GM18858 (cell line): ENCODE measurements around the gene WDR26.

Experiments
- ATAC-seq: cut with Tn5 transposase; IDR thresholded peaks from one replicate; pipeline ENCODE4 v1.9.1; 2021; ENCODE audit not compliant: unreplicated experiment

The WDR26 gene

GRCh38 chr1:224393294-224393693, 41.3 kb downstream of the WDR26 start:
- ATAC-seq: no peak

DNA sequence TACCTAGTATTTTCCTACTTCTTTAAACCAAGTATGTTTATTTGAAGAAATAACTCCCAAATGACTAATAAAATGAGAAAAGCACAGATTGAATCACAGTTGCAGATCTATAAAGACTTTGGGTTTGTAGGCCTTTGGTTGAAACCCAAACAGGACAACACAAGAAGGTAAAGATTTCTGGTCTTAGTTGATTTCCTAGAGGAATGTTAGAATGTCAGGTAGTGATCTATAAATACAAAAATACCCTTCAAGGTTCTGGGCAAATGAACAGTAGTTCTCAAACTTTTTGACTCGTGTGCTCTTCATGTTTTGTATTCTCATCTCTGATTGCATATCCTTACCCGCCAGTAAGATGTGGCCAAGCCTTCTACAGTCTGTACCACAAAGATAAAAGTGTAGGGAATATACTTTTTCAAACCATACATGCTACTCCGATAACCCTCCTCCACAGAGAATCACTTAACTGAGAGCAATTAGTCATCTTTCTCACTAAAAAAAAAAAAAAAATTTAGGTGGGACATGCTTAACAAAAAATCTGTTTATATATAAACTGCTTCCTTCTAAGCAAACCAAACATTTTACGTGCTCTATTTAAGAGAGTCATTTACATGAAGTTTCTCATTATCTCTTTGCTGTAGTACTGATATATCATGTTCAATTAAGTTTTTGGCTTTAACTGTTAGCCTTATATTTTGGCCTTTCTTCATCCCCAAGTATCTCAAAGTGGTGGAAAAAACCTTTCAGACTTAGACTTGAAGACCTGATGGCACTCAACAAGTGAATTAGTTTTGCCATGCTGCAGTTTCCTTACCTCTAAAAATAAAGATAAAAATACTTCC, 42.0 kb downstream of the WDR26 start:
- no peak for ATAC-seq

DNA sequence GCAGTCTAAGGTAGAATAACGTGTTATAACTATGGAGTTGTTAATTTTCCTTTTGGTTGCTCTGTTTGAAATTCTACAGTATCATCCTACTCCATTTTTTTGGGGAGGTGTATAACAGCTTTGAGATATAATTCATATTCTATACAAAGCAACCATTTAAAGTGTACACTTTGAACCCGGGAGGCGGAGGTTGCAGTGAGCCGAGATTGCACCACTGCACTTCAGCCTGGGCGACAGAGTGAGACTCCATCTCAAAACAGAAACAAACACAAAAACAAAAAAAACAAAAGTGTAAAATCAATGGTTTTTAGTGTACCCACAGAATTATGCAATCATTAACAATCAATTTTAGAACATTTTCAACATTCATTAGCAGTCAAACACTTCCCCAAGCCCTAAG, 44.1 kb downstream of the WDR26 start:
- no peak for ATAC-seq

DNA sequence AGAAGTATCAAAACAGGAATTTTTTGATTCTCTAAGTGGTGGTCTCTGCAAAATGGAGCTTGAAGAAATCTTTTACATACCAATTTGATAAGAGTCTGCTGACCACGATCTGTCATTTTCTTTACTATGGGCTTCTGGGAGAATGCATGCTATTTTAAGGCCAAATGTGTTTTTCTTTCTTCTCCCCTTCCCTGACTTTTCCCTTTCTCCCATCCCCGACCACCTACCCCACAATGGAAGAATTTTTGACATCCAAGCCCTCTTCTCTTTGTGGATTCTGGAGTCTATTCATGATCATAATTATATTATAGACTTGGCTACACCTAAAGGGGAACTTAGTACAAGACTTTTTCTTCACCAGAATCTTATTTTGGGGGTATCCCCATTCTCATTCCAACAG, 46.7 kb downstream of the WDR26 start:
- no peak for ATAC-seq

- ATAC-seq: no peak
Observed at GRCh38 chr1:224387302-224387912, 47.2 kb downstream of the WDR26 start.

DNA sequence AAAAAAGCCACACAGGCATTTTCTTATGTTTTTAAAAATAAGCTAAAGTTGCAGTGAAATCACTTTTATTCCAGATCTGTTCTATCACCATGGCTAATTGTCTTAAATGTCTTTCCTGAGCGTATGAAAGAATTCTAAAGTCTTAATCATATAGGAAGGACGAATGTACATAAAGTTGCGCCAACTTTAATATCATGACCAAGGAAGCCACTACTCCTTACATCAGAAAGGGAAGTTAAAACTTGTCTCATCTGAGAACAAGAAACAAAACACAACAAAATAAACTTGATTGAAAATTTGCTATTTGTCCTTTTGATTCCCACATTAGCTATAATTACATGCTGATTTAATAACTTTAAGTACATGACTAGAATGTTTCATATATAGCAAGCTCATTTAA, 51.4 kb downstream of the WDR26 start:
- ATAC-seq: no peak

- ATAC-seq: no peak
Observed at GRCh38 chr1:224381880-224382548, 52.6 kb downstream of the WDR26 start.

DNA sequence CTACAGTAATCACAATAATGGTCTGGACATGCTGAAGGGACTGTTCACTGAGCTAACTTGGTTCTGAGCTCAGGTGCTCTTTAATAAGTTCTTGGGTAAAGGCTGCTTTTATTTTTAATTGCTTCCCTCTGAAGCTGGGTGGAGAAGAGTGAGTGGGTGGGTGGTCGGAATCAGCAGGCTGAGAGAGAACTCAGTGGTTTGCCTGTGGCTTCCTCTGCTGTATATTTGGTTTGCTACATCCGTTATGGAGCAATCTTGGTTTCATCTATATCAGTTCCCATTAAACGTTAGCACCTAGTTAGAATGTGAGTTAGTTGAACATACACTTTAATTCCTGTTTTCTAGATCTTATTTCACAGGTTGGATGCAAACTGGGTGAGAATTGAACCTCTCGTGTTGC, 54.6 kb downstream of the WDR26 start:
- ATAC-seq: peak; percentile 55

- no peak for ATAC-seq
Observed at GRCh38 chr1:224378855-224379631, 55.6 kb downstream of the WDR26 start.

DNA sequence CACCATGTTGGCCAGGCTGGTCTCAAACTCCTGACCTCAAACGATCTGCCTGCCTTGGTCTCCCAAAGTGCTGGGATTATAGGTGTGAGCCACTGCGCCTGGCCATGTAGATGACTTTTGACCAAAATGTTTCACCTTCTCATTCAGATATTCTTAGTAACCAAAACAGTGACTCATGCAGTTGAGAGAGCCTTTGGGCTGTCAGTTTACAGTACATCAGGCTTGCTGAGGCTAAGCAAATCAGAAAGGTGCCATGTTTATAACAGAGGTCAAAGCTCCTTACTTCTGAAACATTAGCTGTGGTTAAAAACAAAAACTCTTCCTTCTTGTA, 57.0 kb downstream of the WDR26 start:
- peak; percentile 68 for ATAC-seq

DNA sequence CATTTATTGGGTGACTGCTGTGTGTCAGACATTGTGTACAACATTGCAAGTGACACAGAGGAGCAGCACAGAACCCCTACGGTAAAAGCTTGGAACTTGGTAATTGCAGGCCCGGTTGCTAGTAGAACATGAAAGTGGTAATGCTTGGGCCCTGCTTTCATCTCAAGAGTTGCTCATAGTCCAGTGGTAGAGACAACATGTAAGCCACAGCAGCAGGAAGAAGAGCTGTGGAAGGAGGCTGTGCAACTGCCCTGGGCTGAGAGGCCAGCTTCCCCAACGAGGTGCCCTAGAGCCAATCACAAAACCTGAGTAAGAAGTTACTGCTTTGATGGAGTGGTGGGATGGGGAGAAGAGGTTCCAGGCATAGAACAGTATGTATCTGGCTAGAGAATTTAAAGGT, 59.5 kb downstream of the WDR26 start:
- ATAC-seq: no peak

DNA sequence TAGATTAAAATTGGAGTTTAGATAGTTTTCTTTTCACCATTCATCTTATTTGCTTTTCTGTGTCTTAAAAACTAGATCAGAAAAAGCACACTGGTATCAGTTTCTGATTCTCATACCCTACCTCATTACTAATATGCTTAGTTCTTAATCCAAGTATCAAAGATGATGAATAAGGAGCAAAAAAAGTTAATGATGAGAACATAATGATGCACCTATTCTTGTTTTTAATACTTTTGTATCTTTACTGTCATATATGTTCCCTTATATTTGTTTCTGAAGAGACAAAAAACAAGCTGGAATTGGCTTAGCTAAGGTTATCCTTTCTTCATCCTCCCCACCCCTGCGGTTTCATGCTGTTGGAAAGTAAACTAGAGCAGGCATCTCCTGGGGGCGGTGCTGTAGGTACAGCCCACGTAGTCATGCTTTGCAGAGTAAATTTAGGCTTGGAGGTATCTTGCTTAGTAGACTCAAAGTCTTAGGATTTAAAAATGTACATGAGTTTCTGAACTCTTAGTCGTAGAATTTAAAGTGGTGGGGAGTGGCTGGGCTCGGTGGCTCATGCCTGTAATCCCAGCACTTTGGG, 61.5 kb downstream of the WDR26 start:
- no peak for ATAC-seq

DNA sequence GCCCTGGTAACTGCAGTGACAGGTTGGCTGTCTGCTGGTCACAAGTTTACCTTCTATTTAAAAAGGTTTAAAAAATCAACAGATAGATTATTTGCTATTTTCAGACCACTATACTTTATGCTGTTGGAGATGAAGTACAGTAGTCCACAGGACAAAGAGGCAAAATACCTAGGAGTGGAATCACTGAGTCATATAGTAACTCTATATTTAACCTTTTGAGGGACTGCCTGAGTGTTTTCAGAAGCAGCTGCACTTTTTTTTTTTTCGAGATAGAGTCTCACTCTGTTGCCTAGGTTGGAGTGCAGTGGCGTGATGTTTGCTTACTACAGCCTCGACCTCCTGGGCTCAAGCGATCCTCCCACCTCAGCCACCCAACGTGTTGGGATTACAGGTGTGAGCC, 66.2 kb downstream of the WDR26 start:
- ATAC-seq: peak; percentile 93

DNA sequence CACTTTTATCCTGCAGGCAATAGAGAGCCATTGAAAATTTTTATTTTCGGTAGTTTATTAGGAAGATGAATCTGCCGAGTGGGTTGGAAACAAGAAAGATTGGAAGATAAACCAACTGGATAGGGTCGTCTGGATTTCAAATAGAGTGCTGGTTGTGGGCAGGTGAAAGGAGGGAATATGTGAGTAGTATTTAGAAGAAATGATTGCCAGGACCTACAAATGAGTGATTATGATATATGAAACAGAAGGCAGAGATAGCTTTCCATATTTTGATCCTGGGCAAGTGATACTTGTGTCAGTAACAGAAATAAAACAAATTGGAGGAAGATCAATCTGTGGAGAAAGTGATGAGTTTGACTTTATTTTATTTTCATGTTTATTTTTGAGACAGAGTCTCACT, 75.4 kb downstream of the WDR26 start:
- ATAC-seq: no peak

- no peak for ATAC-seq
Observed at GRCh38 chr1:224358237-224358636, 76.4 kb downstream of the WDR26 start.

- ATAC-seq: no peak
Observed at GRCh38 chr1:224357626-224358124, 76.9 kb downstream of the WDR26 start.

GRCh38 chr1:224356685-224357625, 77.6 kb downstream of the WDR26 start, which contains the start of gene CNIH4:
Gene CNIH4, plus strand, starts transcription at chr1:224356879. Its CDS starts 46 bp downstream, at chr1:224356925.
- ATAC-seq: peak; percentile 98

DNA sequence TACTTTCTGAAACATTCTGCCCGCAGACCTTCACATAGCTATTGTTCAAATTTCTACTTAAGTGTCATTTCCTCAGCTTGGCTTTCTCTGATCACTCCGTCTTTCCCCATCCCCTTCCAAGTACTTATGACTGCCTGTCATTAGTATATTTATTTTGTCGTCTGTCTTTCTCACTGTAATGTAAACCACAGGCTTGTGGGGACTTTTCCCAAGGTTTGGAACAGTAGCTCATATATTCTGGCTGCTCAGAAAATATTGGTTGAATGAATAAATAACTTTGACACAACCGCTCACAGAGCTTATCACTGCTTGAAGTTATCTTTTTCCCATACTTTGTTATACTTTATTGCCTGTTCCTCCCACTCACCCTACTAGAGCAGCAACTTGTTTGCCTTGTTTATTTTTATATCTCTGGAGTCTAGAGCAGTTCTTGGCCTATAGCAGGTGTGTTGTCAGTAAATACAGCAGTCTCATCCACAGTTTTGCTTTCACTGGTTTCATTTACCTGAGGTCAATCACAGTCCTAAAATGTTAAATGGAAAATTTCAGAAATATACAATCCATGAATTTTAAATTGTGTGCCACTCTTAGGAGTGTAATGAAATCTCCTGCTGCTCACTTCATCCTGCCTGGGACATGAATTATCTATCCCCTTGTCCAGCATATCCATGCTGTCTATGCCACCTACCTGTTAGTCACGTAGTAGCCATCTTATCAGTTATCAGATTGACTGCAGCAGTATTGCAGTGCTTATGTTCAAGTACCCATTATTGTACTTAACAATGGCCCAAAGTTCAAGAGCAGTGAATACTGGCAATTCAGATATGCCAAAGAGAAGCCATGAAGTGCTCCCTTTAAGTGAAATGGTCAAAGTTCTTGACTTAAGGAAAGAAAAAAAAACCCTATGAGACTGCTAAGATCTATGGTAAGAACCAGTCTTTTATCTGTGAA, 80.3 kb downstream of the WDR26 start:
- no peak for ATAC-seq
